GM18508 (cell line): ENCODE measurements around the gene TMEM72.

ENCODE experiments used
- ATAC-seq: cut with Tn5 transposase; IDR thresholded peaks from one replicate; pipeline ENCODE4 v1.9.1; 2021; ENCODE audit warnings: moderate number of reproducible peaks; ENCODE audit not compliant: insufficient read depth, unreplicated experiment

TMEM72 gene

GRCh38 chr10:44888886-44889285 is 22.3 kb upstream of the TMEM72 start:
- ATAC-seq, result no peak

GRCh38 chr10:44889834-44890233 is 21.3 kb upstream of the TMEM72 start:
- ATAC-seq, result no peak

- ATAC-seq, result no peak
Measured at GRCh38 chr10:44890696-44891563, 20.2 kb upstream of the TMEM72 start.

GRCh38 chr10:44891721-44892120 is 19.4 kb upstream of the TMEM72 start:
- no peak for ATAC-seq

GRCh38 chr10:44893604-44894468 is 17.3 kb upstream of the TMEM72 start:
- no peak for ATAC-seq

- no peak for ATAC-seq
Measured at GRCh38 chr10:44894691-44895090, 16.4 kb upstream of the TMEM72 start.

GRCh38 chr10:44895280-44895679 is 15.9 kb upstream of the TMEM72 start:
- no peak for ATAC-seq

GRCh38 chr10:44897049-44897448 is 14.1 kb upstream of the TMEM72 start:
- ATAC-seq, result no peak

GRCh38 chr10:44898665-44899064 is 12.5 kb upstream of the TMEM72 start:
- no peak for ATAC-seq

GRCh38 chr10:44899450-44900080 is 11.6 kb upstream of the TMEM72 start:
- no peak for ATAC-seq

- ATAC-seq, result no peak
Measured at GRCh38 chr10:44902941-44903545, 8.1 kb upstream of the TMEM72 start.

- ATAC-seq, result no peak
Measured at GRCh38 chr10:44906486-44906885, 4.7 kb upstream of the TMEM72 start.

GRCh38 chr10:44907556-44907955 is 3.6 kb upstream of the TMEM72 start:
- ATAC-seq, result no peak

GRCh38 chr10:44908066-44908749 is 2.9 kb upstream of the TMEM72 start:
- ATAC-seq, result no peak

- no peak for ATAC-seq
Measured at GRCh38 chr10:44908936-44909630, 2.1 kb upstream of the TMEM72 start.

- no peak for ATAC-seq
Measured at GRCh38 chr10:44909910-44910309, 1.2 kb upstream of the TMEM72 start.

- ATAC-seq, result no peak
Measured at GRCh38 chr10:44910602-44911001, 535 bp upstream of the TMEM72 start.

- no peak for ATAC-seq
Measured at GRCh38 chr10:44911951-44912350, 814 bp downstream of the TMEM72 start.

- ATAC-seq, result no peak
Measured at GRCh38 chr10:44913350-44914081, 2.4 kb downstream of the TMEM72 start.
